HepG2 (cell line): ENCODE data around the gene TMEM223. TPM values are rescaled to one million over a fixed set of nuclear protein-coding genes. Genes with fewer than 3 reads are reported as not detected.

Experiments used
- ELF4 ChIP-seq: sonication (generic); formaldehyde crosslinking; IDR thresholded peaks from 2 replicates; pipeline ENCODE4 v1.5.0; 2020; ENCODE audit warnings: missing genetic modification reagents, mild to moderate bottlenecking, moderate library complexity, borderline replicate concordance
- FOXK1 ChIP-seq: sonication (generic); formaldehyde crosslinking; IDR thresholded peaks from 2 replicates; pipeline ENCODE4 v1.4.0; 2020; ENCODE audit warnings: low read depth, missing genetic modification reagents, borderline replicate concordance
- GABPA ChIP-seq, 2 experiments: IDR thresholded peaks; 2 replicates each; pipeline ENCODE4 v1.6.1; 2011 to 2016; ENCODE audit warnings: low read depth in 2 of 2, low read length in 1 of 2, missing biosample characterization in 1 of 2, missing genetic modification characterization in 1 of 2
- HOXA9 ChIP-seq: sonication (generic); formaldehyde crosslinking; IDR thresholded peaks from 2 replicates; pipeline ENCODE4 v1.8.1; 2022; ENCODE audit warnings: missing genetic modification reagents, mild to moderate bottlenecking, moderate library complexity, borderline replicate concordance
- KLF16 ChIP-seq, 2 experiments: sonication (generic) in 1 of 2; formaldehyde crosslinking in 1 of 2; IDR thresholded peaks; 2 replicates each; pipeline versions ENCODE4 v1.6.1 to v1.8.0; 2016 to 2023; ENCODE audit warnings: missing genetic modification reagents in 2 of 2, missing compliant biosample characterization in 1 of 2
- MED8 ChIP-seq: sonication (generic); formaldehyde crosslinking; IDR thresholded peaks from 2 replicates; pipeline ENCODE4 v1.8.1; 2023; ENCODE audit warnings: mild to moderate bottlenecking, missing genetic modification reagents; ENCODE audit not compliant: insufficient replicate concordance
- MTA1 ChIP-seq: sonication (generic); formaldehyde crosslinking; IDR thresholded peaks from 2 replicates; pipeline ENCODE4 v1.4.0; 2020; ENCODE audit warnings: missing genetic modification reagents, mild to moderate bottlenecking, borderline replicate concordance
- SOX6 ChIP-seq, 2 experiments: fragments of 450-650 bp in 1 of 2; sonication (generic) in 1 of 2; formaldehyde crosslinking in 1 of 2; IDR thresholded peaks; 2 replicates each; pipeline versions ENCODE4 v1.4.0 to v1.6.1; 2017 to 2020; ENCODE audit warnings: antibody characterized with exemption in 1 of 2, mild to moderate bottlenecking in 1 of 2, missing genetic modification reagents in 1 of 2
- XBP1 ChIP-seq: sonication (generic); formaldehyde crosslinking; IDR thresholded peaks from 2 replicates; pipeline ENCODE4 v1.5.0; 2020; ENCODE audit warnings: missing genetic modification reagents
- ZNF441 ChIP-seq: sonication (generic); formaldehyde crosslinking; IDR thresholded peaks from 2 replicates; pipeline ENCODE4 v1.7.0; 2021; ENCODE audit warnings: missing genetic modification reagents, borderline replicate concordance
- ZNF678 ChIP-seq: sonication (generic); formaldehyde crosslinking; IDR thresholded peaks from 2 replicates; pipeline ENCODE4 v1.4.0; 2020; ENCODE audit warnings: mild to moderate bottlenecking, missing genetic modification reagents
- ZNF761 ChIP-seq: sonication (generic); formaldehyde crosslinking; conservative IDR thresholded peaks from 2 replicates; pipeline ENCODE4 v1.4.0; 2020; ENCODE audit warnings: mild to moderate bottlenecking, missing genetic modification reagents
- ZSCAN30 ChIP-seq: sonication (generic); formaldehyde crosslinking; IDR thresholded peaks from 2 replicates; pipeline ENCODE4 v1.5.0; 2020; ENCODE audit warnings: mild to moderate bottlenecking, missing genetic modification reagents
- polyA plus RNA-seq, 8 experiments: library from polyadenylated mRNA; depleted of rRNA in 3 of 8; stranded (reverse) in 7 of 8; unstranded in 1 of 8; fragments of >200 nt; fragmentation: Illumina TruSeq in 4 of 8; extraction: Trizol in 4 of 8; gene quantifications; 2 replicates each; pipeline versions ENCODE4 v1.2.1 to v1.2.3, GENCODE V29; 2011 to 2016; ENCODE audit warnings: low read depth in 4 of 8, missing spikeins in 1 of 8, mixed read lengths in 1 of 8; ENCODE audit not compliant: insufficient read depth in 1 of 8
- total RNA-seq, 5 experiments: library from RNA; depleted of rRNA; stranded (reverse); fragments of >200 nt; fragmentation: Illumina TruSeq; extraction: Trizol; gene quantifications; 2 replicates each; pipeline ENCODE4 v1.2.3, GENCODE V29; 2016; ENCODE audit warnings: low read depth in 1 of 5
- TF ChIP-seq, protein P1 (sequence below): sonication (generic); formaldehyde crosslinking; IDR thresholded peaks from 2 replicates; pipeline ENCODE4 v1.4.0; 2020; ENCODE audit warnings: low read depth, missing genetic modification reagents
- TF ChIP-seq, protein P2 (sequence below): sonication (generic); formaldehyde crosslinking; IDR thresholded peaks from 2 replicates; pipeline ENCODE4 v1.9.0; 2021; ENCODE audit warnings: missing genetic modification reagents, mild to moderate bottlenecking, borderline replicate concordance
- TF ChIP-seq, protein P3 (sequence below): fragments of 450-650 bp; IDR thresholded peaks from 2 replicates; pipeline ENCODE4 v1.6.1; 2016
- TF ChIP-seq, protein P4 (sequence below): sonication (generic); formaldehyde crosslinking; IDR thresholded peaks from 2 replicates; pipeline ENCODE4 v1.8.0; 2022; ENCODE audit warnings: mild to moderate bottlenecking, missing genetic modification reagents; ENCODE audit not compliant: insufficient replicate concordance

The TMEM223 gene
- total and polyA plus RNA-seq, 2 of the 13 experiments (the other 11 are each of a cell fraction or from before 2014, with no cell fraction given): 19.5 to 24.9 TPM

DNA sequence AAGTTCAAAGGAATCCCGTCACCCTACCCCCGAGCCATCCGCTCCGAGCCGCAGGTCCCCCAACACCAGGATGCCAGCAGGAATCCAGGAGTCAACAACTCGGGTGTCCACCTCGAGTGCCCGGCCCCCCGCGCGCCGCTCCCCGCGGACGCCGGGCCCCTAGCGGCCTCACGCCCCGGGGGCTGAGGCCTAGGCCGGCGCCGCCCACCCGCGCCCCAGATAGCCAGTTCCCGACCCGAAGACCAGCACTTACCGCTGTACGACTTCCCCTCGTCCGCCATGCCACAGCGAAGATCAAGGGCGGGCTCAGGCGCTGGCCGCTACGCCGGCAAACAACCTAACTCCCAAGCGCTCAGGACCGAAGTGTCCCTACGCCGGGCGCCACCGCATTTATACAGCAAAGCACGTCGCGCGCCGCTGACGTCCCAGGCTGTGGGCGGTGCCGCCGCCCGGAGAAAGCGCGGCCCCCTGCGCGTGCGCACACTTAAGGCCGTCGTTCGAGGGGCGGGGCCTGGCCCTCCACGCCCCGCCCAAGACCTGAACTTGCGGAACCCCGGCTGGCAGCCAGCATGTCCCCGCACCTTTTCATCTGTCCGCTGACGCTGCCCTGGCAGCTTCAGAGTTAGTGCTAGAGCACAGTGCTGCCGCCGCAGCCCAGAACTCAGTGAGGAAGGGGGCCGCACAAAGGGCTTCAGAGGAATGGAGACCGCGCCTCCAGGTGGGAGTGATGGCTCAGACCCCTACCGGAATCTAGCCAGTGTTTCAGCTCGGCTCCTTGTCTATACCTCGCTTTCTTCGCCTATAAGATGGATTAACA is 13.5 kb upstream of the TMEM223 start, which contains the start of gene NXF1 (continued):
- TF ChIP-seq, protein P1, sequence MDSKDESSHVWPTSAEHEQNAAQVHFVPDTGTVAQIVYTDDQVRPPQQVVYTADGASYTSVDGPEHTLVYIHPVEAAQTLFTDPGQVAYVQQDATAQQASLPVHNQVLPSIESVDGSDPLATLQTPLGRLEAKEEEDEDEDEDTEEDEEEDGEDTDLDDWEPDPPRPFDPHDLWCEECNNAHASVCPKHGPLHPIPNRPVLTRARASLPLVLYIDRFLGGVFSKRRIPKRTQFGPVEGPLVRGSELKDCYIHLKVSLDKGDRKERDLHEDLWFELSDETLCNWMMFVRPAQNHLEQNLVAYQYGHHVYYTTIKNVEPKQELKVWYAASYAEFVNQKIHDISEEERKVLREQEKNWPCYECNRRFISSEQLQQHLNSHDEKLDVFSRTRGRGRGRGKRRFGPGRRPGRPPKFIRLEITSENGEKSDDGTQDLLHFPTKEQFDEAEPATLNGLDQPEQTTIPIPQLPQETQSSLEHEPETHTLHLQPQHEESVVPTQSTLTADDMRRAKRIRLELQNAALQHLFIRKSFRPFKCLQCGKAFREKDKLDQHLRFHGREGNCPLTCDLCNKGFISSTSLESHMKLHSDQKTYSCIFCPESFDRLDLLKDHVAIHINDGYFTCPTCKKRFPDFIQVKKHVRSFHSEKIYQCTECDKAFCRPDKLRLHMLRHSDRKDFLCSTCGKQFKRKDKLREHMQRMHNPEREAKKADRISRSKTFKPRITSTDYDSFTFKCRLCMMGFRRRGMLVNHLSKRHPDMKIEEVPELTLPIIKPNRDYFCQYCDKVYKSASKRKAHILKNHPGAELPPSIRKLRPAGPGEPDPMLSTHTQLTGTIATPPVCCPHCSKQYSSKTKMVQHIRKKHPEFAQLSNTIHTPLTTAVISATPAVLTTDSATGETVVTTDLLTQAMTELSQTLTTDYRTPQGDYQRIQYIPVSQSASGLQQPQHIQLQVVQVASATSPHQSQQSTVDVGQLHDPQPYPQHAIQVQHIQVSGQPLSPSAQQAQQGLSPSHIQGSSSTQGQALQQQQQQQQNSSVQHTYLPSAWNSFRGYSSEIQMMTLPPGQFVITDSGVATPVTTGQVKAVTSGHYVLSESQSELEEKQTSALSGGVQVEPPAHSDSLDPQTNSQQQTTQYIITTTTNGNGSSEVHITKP: no peak; the same call in 1 of the 2 replicates
- TF ChIP-seq MTA1 (CRISPR knock-in tag): peak; percentile 86
- peak; percentile 58; the same call in 1 of the 2 replicates for TF ChIP-seq ZNF441 (CRISPR knock-in tag)
- TF ChIP-seq ZNF678 (CRISPR knock-in tag): peak; percentile 90
- TF ChIP-seq GABPA (IDR thresholded peaks at IDR 0.05; ENCODE audit: low read depth, low read length): no peak; the same call in 1 of the 2 replicates
- 0 out of 2 replicates have a peak, but pooled peaks have one; percentile 16 for TF ChIP-seq GABPA (CRISPR knock-in tag; IDR thresholded peaks at IDR 0.05; ENCODE audit: low read depth)
- TF ChIP-seq FOXK1 (CRISPR knock-in tag): peak; percentile 61; the same call in 1 of the 2 replicates
- TF ChIP-seq XBP1 (CRISPR knock-in tag): peak; percentile 49; the same call in 1 of the 2 replicates
- TF ChIP-seq ZNF761 (CRISPR knock-in tag): 0 out of 2 replicates have a peak, but pooled peaks have one; percentile 50
- TF ChIP-seq ZSCAN30 (CRISPR knock-in tag): no peak
- TF ChIP-seq, protein P2, sequence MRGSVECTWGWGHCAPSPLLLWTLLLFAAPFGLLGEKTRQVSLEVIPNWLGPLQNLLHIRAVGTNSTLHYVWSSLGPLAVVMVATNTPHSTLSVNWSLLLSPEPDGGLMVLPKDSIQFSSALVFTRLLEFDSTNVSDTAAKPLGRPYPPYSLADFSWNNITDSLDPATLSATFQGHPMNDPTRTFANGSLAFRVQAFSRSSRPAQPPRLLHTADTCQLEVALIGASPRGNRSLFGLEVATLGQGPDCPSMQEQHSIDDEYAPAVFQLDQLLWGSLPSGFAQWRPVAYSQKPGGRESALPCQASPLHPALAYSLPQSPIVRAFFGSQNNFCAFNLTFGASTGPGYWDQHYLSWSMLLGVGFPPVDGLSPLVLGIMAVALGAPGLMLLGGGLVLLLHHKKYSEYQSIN (CRISPR knock-in tag): no peak
- TF ChIP-seq, protein P3, sequence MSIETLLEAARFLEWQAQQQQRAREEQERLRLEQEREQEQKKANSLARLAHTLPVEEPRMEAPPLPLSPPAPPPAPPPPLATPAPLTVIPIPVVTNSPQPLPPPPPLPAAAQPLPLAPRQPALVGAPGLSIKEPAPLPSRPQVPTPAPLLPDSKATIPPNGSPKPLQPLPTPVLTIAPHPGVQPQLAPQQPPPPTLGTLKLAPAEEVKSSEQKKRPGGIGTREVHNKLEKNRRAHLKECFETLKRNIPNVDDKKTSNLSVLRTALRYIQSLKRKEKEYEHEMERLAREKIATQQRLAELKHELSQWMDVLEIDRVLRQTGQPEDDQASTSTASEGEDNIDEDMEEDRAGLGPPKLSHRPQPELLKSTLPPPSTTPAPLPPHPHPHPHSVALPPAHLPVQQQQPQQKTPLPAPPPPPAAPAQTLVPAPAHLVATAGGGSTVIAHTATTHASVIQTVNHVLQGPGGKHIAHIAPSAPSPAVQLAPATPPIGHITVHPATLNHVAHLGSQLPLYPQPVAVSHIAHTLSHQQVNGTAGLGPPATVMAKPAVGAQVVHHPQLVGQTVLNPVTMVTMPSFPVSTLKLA: peak; percentile 34; the same call in 1 of the 2 replicates
- no peak for TF ChIP-seq ELF4 (CRISPR knock-in tag)
- 0 out of 2 replicates have a peak, but pooled peaks have one; percentile 6 for TF ChIP-seq HOXA9 (CRISPR knock-in tag)
- no peak for TF ChIP-seq SOX6 (IDR thresholded peaks at IDR 0.05)
- peak; percentile 54 for TF ChIP-seq SOX6 (CRISPR knock-in tag; IDR thresholded peaks at IDR 0.05)
- TF ChIP-seq, protein P4, sequence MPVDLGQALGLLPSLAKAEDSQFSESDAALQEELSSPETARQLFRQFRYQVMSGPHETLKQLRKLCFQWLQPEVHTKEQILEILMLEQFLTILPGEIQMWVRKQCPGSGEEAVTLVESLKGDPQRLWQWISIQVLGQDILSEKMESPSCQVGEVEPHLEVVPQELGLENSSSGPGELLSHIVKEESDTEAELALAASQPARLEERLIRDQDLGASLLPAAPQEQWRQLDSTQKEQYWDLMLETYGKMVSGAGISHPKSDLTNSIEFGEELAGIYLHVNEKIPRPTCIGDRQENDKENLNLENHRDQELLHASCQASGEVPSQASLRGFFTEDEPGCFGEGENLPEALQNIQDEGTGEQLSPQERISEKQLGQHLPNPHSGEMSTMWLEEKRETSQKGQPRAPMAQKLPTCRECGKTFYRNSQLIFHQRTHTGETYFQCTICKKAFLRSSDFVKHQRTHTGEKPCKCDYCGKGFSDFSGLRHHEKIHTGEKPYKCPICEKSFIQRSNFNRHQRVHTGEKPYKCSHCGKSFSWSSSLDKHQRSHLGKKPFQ (CRISPR knock-in tag): no peak
- peak; percentile 68 for TF ChIP-seq MED8
- peak in 1 of 2 experiments; percentile 94; a peak in 2 of 4 replicates for TF ChIP-seq KLF16 (CRISPR knock-in tag; IDR thresholded peaks at IDR 0.05)
